Measurements from ENCODE around the gene TTC21B.

TTC21B gene

DNA sequence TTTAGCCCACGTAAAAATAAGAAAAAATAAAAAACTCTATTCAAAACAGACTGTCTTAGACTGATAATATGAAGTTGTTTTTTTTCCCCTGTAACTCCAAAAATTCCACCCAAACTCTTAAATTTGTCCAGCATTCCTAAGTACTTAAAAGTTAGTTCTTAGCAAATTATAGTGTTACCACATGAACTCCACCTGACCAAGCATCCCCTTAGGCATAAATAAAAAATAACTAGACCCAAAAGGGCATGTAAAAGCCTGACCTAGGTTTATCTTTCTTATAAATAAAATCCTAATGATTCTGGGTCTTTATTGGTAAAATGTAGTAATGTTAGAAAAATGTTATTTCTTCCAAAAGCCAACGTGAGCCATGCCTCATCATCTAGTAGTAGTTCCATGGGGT is 54.3 kb downstream of the TTC21B start:
- Histone ChIP-seq H3K4me2 (ENCODE audit: low read depth, low read length) (no peak overlapping the region), H3K27ac (ENCODE audit: low read length) (no peak overlapping the region)
- TF ChIP-seq, protein P1, sequence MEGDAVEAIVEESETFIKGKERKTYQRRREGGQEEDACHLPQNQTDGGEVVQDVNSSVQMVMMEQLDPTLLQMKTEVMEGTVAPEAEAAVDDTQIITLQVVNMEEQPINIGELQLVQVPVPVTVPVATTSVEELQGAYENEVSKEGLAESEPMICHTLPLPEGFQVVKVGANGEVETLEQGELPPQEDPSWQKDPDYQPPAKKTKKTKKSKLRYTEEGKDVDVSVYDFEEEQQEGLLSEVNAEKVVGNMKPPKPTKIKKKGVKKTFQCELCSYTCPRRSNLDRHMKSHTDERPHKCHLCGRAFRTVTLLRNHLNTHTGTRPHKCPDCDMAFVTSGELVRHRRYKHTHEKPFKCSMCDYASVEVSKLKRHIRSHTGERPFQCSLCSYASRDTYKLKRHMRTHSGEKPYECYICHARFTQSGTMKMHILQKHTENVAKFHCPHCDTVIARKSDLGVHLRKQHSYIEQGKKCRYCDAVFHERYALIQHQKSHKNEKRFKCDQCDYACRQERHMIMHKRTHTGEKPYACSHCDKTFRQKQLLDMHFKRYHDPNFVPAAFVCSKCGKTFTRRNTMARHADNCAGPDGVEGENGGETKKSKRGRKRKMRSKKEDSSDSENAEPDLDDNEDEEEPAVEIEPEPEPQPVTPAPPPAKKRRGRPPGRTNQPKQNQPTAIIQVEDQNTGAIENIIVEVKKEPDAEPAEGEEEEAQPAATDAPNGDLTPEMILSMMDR (IDR thresholded peaks at IDR 0.05; ENCODE audit: low read length) = no peak
- TF ChIP-seq EZH2phosphoT487 (IDR thresholded peaks at IDR 0.05; ENCODE audit: low read length) (no peak), EZH2 (optimal IDR thresholded peaks at IDR 0.05; ENCODE audit: low read depth, low read length) (no peak)

DNA sequence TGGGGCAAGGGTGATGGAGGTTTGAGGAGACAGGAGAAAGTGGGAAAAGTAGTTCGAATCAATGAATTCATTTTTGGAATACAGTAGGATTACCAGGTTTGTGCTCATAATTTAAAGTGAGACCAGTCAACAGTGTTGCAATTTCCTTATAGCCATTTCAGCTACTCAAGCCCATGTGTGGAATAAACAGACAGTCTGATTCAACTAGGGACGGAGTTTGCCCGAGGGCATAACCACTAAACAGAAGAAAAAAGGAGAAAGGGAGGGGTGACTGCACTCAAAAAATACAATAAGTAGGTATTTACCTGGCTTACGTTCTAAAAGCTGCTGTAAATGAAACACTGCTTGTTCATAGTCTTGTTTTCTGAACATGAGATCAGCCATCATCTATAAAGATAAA is 55.2 kb downstream of the TTC21B start:
- Histone ChIP-seq H3K27ac (ENCODE audit: low read length) (no peak overlapping the region), H3K27me3 (replicated peaks; ENCODE audit: insufficient read depth, low read length) (no peaks in the 10 kb centered on the region), H2AFZ (ENCODE audit: low read length) (no peak overlapping the region), H3K9ac (ENCODE audit: low read length) (no peak overlapping the region), H3F3A (ENCODE audit: insufficient read depth, low read length) (no peaks in the 10 kb centered on the region), H3K9me2 (replicated peaks; ENCODE audit: insufficient read depth, low read length) (no peaks in the 10 kb centered on the region), H3K79me2 (ENCODE audit: low read length) (no peaks in the 10 kb centered on the region), H3K4me3 (ENCODE audit: low read length) (no peak overlapping the region), H4K20me1 (ENCODE audit: insufficient read depth, low read length) (no peaks in the 10 kb centered on the region), H3K4me2 (ENCODE audit: low read depth, low read length) (no peak overlapping the region), H3K4me1 (ENCODE audit: low read length) (peaks cover 17% of the 10 kb centered on the region), H3K9me3 (replicated peaks; ENCODE audit: insufficient read depth, low read length) (no peaks in the 10 kb centered on the region), H3K36me3 (replicated peaks; ENCODE audit: insufficient read depth, low read length) (no peaks in the 10 kb centered on the region)
- DNase-seq = no peak
- TF ChIP-seq, protein P1 (IDR thresholded peaks at IDR 0.05; ENCODE audit: low read length) = no peak
- TF ChIP-seq EZH2 (optimal IDR thresholded peaks at IDR 0.05; ENCODE audit: low read depth, low read length) (no peak), EZH2phosphoT487 (IDR thresholded peaks at IDR 0.05; ENCODE audit: low read length) (no peak)

More for the DNA sequence above, 54.3 kb downstream of the TTC21B start:
- Histone ChIP-seq H4K20me1 (ENCODE audit: insufficient read depth, low read length) (no peaks in the 10 kb centered on the region), H2AFZ (ENCODE audit: low read length) (no peak overlapping the region), H3K4me1 (ENCODE audit: low read length) (peaks cover 17% of the 10 kb centered on the region), H3F3A (ENCODE audit: insufficient read depth, low read length) (no peaks in the 10 kb centered on the region), H3K79me2 (ENCODE audit: low read length) (no peaks in the 10 kb centered on the region), H3K9me3 (replicated peaks; ENCODE audit: insufficient read depth, low read length) (no peaks in the 10 kb centered on the region), H3K4me3 (ENCODE audit: low read length) (no peak overlapping the region), H3K36me3 (replicated peaks; ENCODE audit: insufficient read depth, low read length) (no peaks in the 10 kb centered on the region), H3K9me2 (replicated peaks; ENCODE audit: insufficient read depth, low read length) (no peaks in the 10 kb centered on the region), H3K9ac (ENCODE audit: low read length) (no peak overlapping the region), H3K27me3 (replicated peaks; ENCODE audit: insufficient read depth, low read length) (no peaks in the 10 kb centered on the region)
- no peak for DNase-seq

DNA sequence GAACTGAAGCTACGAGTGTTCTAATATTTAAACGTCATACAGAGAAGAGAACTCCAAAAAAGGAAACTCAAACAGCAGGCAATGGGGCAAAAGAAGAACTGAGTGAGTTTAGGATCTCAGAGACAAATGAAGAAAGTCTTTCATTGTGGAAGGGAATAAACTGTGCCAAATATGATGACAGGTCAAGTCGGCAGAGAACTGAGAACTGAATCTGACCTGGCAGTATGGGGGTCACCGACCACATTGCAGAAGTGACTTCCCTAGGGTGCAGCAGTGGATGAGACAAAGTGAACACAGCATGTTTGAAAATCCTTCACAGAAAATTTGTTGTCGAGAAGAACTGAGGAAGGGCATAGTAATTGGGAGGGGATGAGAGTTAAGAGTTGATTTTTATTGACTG is 55.9 kb downstream of the TTC21B start:
- no peaks in the 10 kb centered on the region for H4K20me1 ChIP-seq (ENCODE audit: insufficient read depth, low read length)

More for the DNA sequence above, 55.9 kb downstream of the TTC21B start:
- Histone ChIP-seq H3F3A (ENCODE audit: insufficient read depth, low read length) (no peaks in the 10 kb centered on the region), H2AFZ (ENCODE audit: low read length) (no peak overlapping the region), H3K79me2 (ENCODE audit: low read length) (no peaks in the 10 kb centered on the region), H3K4me1 (ENCODE audit: low read length) (peaks cover 12% of the 10 kb centered on the region), H3K9ac (ENCODE audit: low read length) (no peak overlapping the region), H3K9me2 (replicated peaks; ENCODE audit: insufficient read depth, low read length) (no peaks in the 10 kb centered on the region), H3K27me3 (replicated peaks; ENCODE audit: insufficient read depth, low read length) (no peaks in the 10 kb centered on the region), H3K4me3 (ENCODE audit: low read length) (no peak overlapping the region), H3K27ac (ENCODE audit: low read length) (no peak overlapping the region), H3K9me3 (replicated peaks; ENCODE audit: insufficient read depth, low read length) (no peaks in the 10 kb centered on the region), H3K4me2 (ENCODE audit: low read depth, low read length) (no peak overlapping the region), H3K36me3 (replicated peaks; ENCODE audit: insufficient read depth, low read length) (no peaks in the 10 kb centered on the region)
- DNase-seq = no peak
- TF ChIP-seq, protein P1 (IDR thresholded peaks at IDR 0.05; ENCODE audit: low read length) = no peak
- TF ChIP-seq EZH2phosphoT487 (IDR thresholded peaks at IDR 0.05; ENCODE audit: low read length) = no peak
- no peak for TF ChIP-seq EZH2 (optimal IDR thresholded peaks at IDR 0.05; ENCODE audit: low read depth, low read length)
